Right lobe of liver (tissue), 4 donors: ENCODE measurements around the gene CCDC82.

ENCODE experiments used
- POLR2A ChIP-seq: fragments of 450-650 bp; IDR thresholded peaks from one replicate; pipeline ENCODE4 v1.6.1; 2017; ENCODE audit warnings: antibody characterized with exemption, mild to moderate bottlenecking
- TF ChIP-seq, protein P1 (sequence below), 4 donors: fragments of 200-600 bp in 3 of 4; fragments of 450-650 bp in 1 of 4; IDR thresholded peaks; one replicate each; pipeline versions ENCODE4 v1.5.1 to v1.8.0; 2016 to 2022; ENCODE audit warnings: antibody characterized with exemption in 4 of 4, mild to moderate bottlenecking in 2 of 4
- donor health status: DM: no; HTN: no; CAD: no.
- donor health status: DM: no; HTN: no; CAD: no.
- donor health status: DM: no; HTN: yes; CAD: no.

DNA sequence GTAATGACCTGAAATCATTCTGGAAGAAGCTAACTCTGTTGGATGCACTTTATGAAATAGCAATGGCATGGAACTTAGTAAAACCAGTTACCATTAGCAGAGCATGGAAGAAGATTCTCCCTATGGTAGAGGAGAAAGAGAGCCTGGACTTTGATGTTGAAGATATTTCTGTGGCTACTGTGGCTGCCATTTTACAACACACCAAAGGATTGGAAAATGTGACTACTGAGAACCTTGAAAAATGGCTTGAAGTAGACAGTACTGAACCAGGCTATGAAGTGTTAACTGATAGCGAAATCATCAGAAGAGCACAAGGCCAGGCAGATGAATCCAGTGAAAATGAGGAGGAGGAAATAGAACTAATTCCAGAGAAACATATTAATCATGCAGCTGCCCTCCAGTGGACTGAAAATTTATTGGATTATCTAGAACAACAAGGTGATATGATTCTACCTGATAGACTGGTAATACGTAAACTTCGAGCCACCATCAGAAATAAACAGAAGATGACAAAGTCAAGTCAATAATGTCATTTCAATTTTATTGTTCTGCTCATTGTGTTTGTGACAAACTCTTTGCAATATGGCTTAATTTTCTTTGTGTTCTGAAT lies 2.1 kb upstream of the CCDC82 start:
- TF ChIP-seq, protein P1, sequence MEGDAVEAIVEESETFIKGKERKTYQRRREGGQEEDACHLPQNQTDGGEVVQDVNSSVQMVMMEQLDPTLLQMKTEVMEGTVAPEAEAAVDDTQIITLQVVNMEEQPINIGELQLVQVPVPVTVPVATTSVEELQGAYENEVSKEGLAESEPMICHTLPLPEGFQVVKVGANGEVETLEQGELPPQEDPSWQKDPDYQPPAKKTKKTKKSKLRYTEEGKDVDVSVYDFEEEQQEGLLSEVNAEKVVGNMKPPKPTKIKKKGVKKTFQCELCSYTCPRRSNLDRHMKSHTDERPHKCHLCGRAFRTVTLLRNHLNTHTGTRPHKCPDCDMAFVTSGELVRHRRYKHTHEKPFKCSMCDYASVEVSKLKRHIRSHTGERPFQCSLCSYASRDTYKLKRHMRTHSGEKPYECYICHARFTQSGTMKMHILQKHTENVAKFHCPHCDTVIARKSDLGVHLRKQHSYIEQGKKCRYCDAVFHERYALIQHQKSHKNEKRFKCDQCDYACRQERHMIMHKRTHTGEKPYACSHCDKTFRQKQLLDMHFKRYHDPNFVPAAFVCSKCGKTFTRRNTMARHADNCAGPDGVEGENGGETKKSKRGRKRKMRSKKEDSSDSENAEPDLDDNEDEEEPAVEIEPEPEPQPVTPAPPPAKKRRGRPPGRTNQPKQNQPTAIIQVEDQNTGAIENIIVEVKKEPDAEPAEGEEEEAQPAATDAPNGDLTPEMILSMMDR (IDR thresholded peaks at IDR 0.05), result no peak
- no peak for TF ChIP-seq POLR2A
